Measurements from ENCODE around the gene UBE2V1.

GRCh38 chr20:50077818-50078601, 34.9 kb downstream of the UBE2V1 start:
- TF ChIP-seq CTCF (IDR thresholded peaks at IDR 0.05) (no peak), POLR2A (IDR thresholded peaks at IDR 0.05) (no peak)

Measured in uterus (tissue), 2 donors.